GM12878 (cell line): ENCODE measurements around the gene TOLLIP. TPM values are rescaled to one million over a fixed set of nuclear protein-coding genes. Genes with fewer than 3 reads are reported as not detected.
A peak's percentile ranks its signal among the peaks of the same experiment; 100 is the strongest.

Experiments
- BMI1 ChIP-seq: fragments of 450-650 bp; IDR thresholded peaks from 2 replicates; pipeline ENCODE4 v1.6.1; 2016; ENCODE audit warnings: mild to moderate bottlenecking, moderate library complexity, borderline replicate concordance
- CEBPZ ChIP-seq: fragments of 150-350 bp; IDR thresholded peaks from 2 replicates; pipeline ENCODE4 v1.6.1; 2016; ENCODE audit warnings: low read depth, low read length
- CHD1 ChIP-seq: IDR thresholded peaks from 2 replicates; pipeline ENCODE4 v1.6.1; 2012; ENCODE audit warnings: low read depth, low read length, improper control_type of control experiment
- EED ChIP-seq: sonication (generic); IDR thresholded peaks from 2 replicates; pipeline ENCODE4 v1.6.1; 2016; ENCODE audit warnings: antibody characterized with exemption, low read depth
- KLF5 ChIP-seq: fragments of 450-650 bp; IDR thresholded peaks from 2 replicates; pipeline ENCODE4 v1.6.1; 2014; ENCODE audit warnings: mild to moderate bottlenecking; ENCODE audit not compliant: partially characterized antibody
- MAX ChIP-seq: IDR thresholded peaks from 2 replicates; pipeline ENCODE4 v1.6.1; 2012; ENCODE audit warnings: low read depth, low read length, improper control_type of control experiment
- MYC ChIP-seq: IDR thresholded peaks from 2 replicates; pipeline ENCODE4 v1.6.1; 2011; ENCODE audit warnings: mild to moderate bottlenecking, low read length, moderate library complexity, inconsistent platforms; ENCODE audit not compliant: insufficient read depth, insufficient replicate concordance, insufficient read length, severe bottlenecking
- NFYA ChIP-seq: IDR thresholded peaks from 2 replicates; pipeline ENCODE4 v1.6.1; 2011; ENCODE audit warnings: low read depth, mild to moderate bottlenecking, low read length, improper control_type of control experiment, borderline replicate concordance
- NR2C1 ChIP-seq: fragments of 450-650 bp; IDR thresholded peaks from 2 replicates; pipeline ENCODE4 v1.6.1; 2017; ENCODE audit warnings: antibody characterized with exemption, mild to moderate bottlenecking, moderate library complexity
- PBX3 ChIP-seq: IDR thresholded peaks from 2 replicates; pipeline ENCODE4 v1.6.1; 2011; ENCODE audit warnings: mild to moderate bottlenecking, low read depth, low read length, moderate library complexity; ENCODE audit not compliant: insufficient replicate concordance
- PKNOX1 ChIP-seq: fragments of 450-650 bp; IDR thresholded peaks from 2 replicates; pipeline ENCODE4 v1.6.1; 2016; ENCODE audit warnings: mild to moderate bottlenecking
- POLR2A ChIP-seq: IDR thresholded peaks from 2 replicates; pipeline ENCODE4 v1.6.1; 2011; ENCODE audit warnings: low read depth, mild to moderate bottlenecking, low read length
- RAD51 ChIP-seq: fragments of 450-650 bp; IDR thresholded peaks from 2 replicates; pipeline ENCODE4 v1.6.1; 2016; ENCODE audit warnings: moderate library complexity, mild to moderate bottlenecking, inconsistent platforms
- SMC3 ChIP-seq: IDR thresholded peaks from 2 replicates; pipeline ENCODE4 v1.6.1; 2011; ENCODE audit warnings: low read length, improper control_type of control experiment, borderline replicate concordance
- SP1 ChIP-seq: IDR thresholded peaks from one replicate; pipeline ENCODE4 v1.6.1; 2011; ENCODE audit warnings: low read depth, low read length
- SRF ChIP-seq, 2 experiments: IDR thresholded peaks; 2 replicates each; pipeline ENCODE4 v1.6.1; 2011; ENCODE audit warnings: low read depth in 2 of 2, low read length in 2 of 2, mild to moderate bottlenecking in 1 of 2, moderate library complexity in 1 of 2
- STAT3 ChIP-seq: IDR thresholded peaks from 2 replicates; pipeline ENCODE4 v1.6.1; 2011; ENCODE audit warnings: low read depth, low read length, improper control_type of control experiment
- TARDBP ChIP-seq: IDR thresholded peaks from 2 replicates; pipeline ENCODE4 v1.6.1; 2016; ENCODE audit warnings: borderline replicate concordance
- TCF7 ChIP-seq: IDR thresholded peaks from 2 replicates; pipeline ENCODE4 v1.6.1; 2014; ENCODE audit warnings: antibody characterized with exemption, borderline replicate concordance
- ZSCAN29 ChIP-seq: fragments of 450-650 bp; IDR thresholded peaks from 2 replicates; pipeline ENCODE4 v1.6.1; 2017; ENCODE audit warnings: mild to moderate bottlenecking, moderate library complexity
- polyA plus RNA-seq, 11 experiments: library from polyadenylated mRNA; depleted of rRNA in 4 of 11; unstranded in 6 of 11; stranded (reverse) in 5 of 11; fragments of >200 nt; fragmentation: Nextera tagmentation in 4 of 11; fragmentation: Illumina TruSeq in 1 of 11; extraction: Ambion mirVana in 4 of 11; extraction: Trizol in 1 of 11; gene quantifications; 1 replicate in 1 of 11; 2 replicates in 10 of 11; pipeline versions ENCODE4 v1.2.1 to v1.2.3, GENCODE V29; 2011 to 2016; ENCODE audit warnings: inconsistent platforms in 2 of 11, missing spikeins in 2 of 11, low read depth in 1 of 11
- total RNA-seq, 4 experiments: library from RNA; depleted of rRNA in 3 of 4; stranded (reverse); fragments of >200 nt in 3 of 4; fragmentation: Illumina TruSeq in 1 of 4; extraction: Trizol in 1 of 4; gene quantifications; 2 replicates each; pipeline versions ENCODE4 v1.2.1 to v1.2.3, GENCODE V29; 2013 to 2021

The TOLLIP gene
- total and polyA plus RNA-seq, 10 of the 15 experiments (the other 5 are each of a cell fraction or from before 2014, with no cell fraction given), result 0.47 to 39.5 (median 21.6) TPM

- peak; percentile 79 for TF ChIP-seq MAX
- TF ChIP-seq TCF7, result no peak
- TF ChIP-seq NFYA, result no peak
- no peak for TF ChIP-seq RAD51
- TF ChIP-seq SRF (IDR thresholded peaks at IDR 0.05; ENCODE audit: low read depth in 2 of 2, low read length in 2 of 2), result no peak
- TF ChIP-seq EED, result no peak
- TF ChIP-seq PBX3, result no peak
- TF ChIP-seq POLR2A, result peak; percentile 97
- no peak for TF ChIP-seq PKNOX1
- no peak for TF ChIP-seq CEBPZ
- no peak for TF ChIP-seq BMI1
- peak; percentile 35 for TF ChIP-seq SP1
- no peak for TF ChIP-seq ZSCAN29
- TF ChIP-seq TARDBP, result no peak
- no peak for TF ChIP-seq CHD1
- no peak for TF ChIP-seq MYC
- TF ChIP-seq NR2C1, result peak; percentile 50
- 0 out of 2 replicates have a peak, but pooled peaks have one; percentile 14 for TF ChIP-seq SMC3
- no peak for TF ChIP-seq STAT3
- no peak for TF ChIP-seq KLF5
Observed at GRCh38 chr11:1309498-1310317, at the start of gene TOLLIP (continued).
